Muscle layer of duodenum (tissue), 2 donors: ENCODE measurements around the gene GRB10.

ENCODE experiments used
- H3K27ac ChIP-seq: one replicate; pipeline ENCODE4 v1.7.0; 2013; ENCODE audit warnings: mild to moderate bottlenecking, low read length
- H3K27me3 ChIP-seq: one replicate; pipeline ENCODE4 v1.7.0; 2013; ENCODE audit warnings: low read depth, mild to moderate bottlenecking, control low read depth, low read length
- H3K36me3 ChIP-seq, 2 donors: one replicate each; pipeline ENCODE4 v1.7.0; 2013; ENCODE audit warnings: low read length in 2 of 2, control low read depth in 1 of 2, mild to moderate bottlenecking in 1 of 2; ENCODE audit not compliant: insufficient read depth in 2 of 2, control insufficient read depth in 1 of 2
- H3K4me1 ChIP-seq, 2 donors: one replicate each; pipeline ENCODE4 v1.7.0; 2013; ENCODE audit warnings: low read length in 2 of 2, mild to moderate bottlenecking in 2 of 2, control low read depth in 1 of 2, moderate library complexity in 1 of 2; ENCODE audit not compliant: insufficient read depth in 2 of 2, control insufficient read depth in 1 of 2
- H3K4me3 ChIP-seq, 2 donors: one replicate each; pipeline ENCODE4 v1.7.0; 2013; ENCODE audit warnings: low read length in 2 of 2, low read depth in 1 of 2, mild to moderate bottlenecking in 1 of 2
- H3K9me3 ChIP-seq, 2 donors: one replicate each; pipeline ENCODE4 v1.7.0; 2013; ENCODE audit warnings: low read length in 2 of 2, control low read depth in 1 of 2, mild to moderate bottlenecking in 1 of 2; ENCODE audit not compliant: control insufficient read depth in 1 of 2
- donor health status: healthy.

GRB10 gene

GRCh38 chr7:50684713-50685075 is 98.0 kb downstream of the GRB10 start:
- peak overlapping the region; percentile 41 for H3K27ac ChIP-seq
- H3K9me3 ChIP-seq = no peaks in the 10 kb centered on the region
- H3K4me1 ChIP-seq = peaks cover 22 to 45% of the 10 kb centered on the region in 2 donors
- H3K36me3 ChIP-seq = no peaks in the 10 kb centered on the region
- H3K4me3 ChIP-seq = peak overlapping the region in 1 of 2 donors; percentile 22
- H3K27me3 ChIP-seq = no peaks in the 10 kb centered on the region

GRCh38 chr7:50684011-50684712 is 98.5 kb downstream of the GRB10 start:
- Histone ChIP-seq H3K4me3 (no peak overlapping the region), H3K9me3 (no peaks in the 10 kb centered on the region), H3K27ac (peak overlapping the region; percentile 41), H3K27me3 (no peaks in the 10 kb centered on the region), H3K36me3 (no peaks in the 10 kb centered on the region), H3K4me1 (peaks cover 22 to 51% of the 10 kb centered on the region in 2 donors)

GRCh38 chr7:50682573-50682972 is 100.1 kb downstream of the GRB10 start:
- no peak overlapping the region for H3K27ac ChIP-seq
- H3K27me3 ChIP-seq = no peaks in the 10 kb centered on the region
- H3K4me3 ChIP-seq = no peak overlapping the region
- H3K9me3 ChIP-seq = no peaks in the 10 kb centered on the region
- no peaks in the 10 kb centered on the region for H3K36me3 ChIP-seq
- peaks cover 22 to 55% of the 10 kb centered on the region in 2 donors for H3K4me1 ChIP-seq

GRCh38 chr7:50682079-50682478 is 100.6 kb downstream of the GRB10 start:
- H3K9me3 ChIP-seq = no peaks in the 10 kb centered on the region
- no peak overlapping the region for H3K4me3 ChIP-seq
- H3K36me3 ChIP-seq = no peaks in the 10 kb centered on the region
- H3K4me1 ChIP-seq = peaks cover 22 to 55% of the 10 kb centered on the region in 2 donors
- no peaks in the 10 kb centered on the region for H3K27me3 ChIP-seq
- no peak overlapping the region for H3K27ac ChIP-seq

- Histone ChIP-seq H3K36me3 (no peaks in the 10 kb centered on the region), H3K4me1 (peaks cover 24 to 58% of the 10 kb centered on the region in 2 donors), H3K9me3 (no peaks in the 10 kb centered on the region), H3K4me3 (no peak overlapping the region), H3K27ac (no peak overlapping the region), H3K27me3 (no peaks in the 10 kb centered on the region)
These were observed 101.2 kb downstream of the GRB10 start for GRCh38 chr7:50681432-50682045.

- peaks cover 19 to 68% of the 10 kb centered on the region in 2 donors for H3K4me1 ChIP-seq
- H3K36me3 ChIP-seq = peaks cover 0 to 1% of the 10 kb centered on the region in 2 donors
- H3K27ac ChIP-seq = no peak overlapping the region
- H3K27me3 ChIP-seq = no peaks in the 10 kb centered on the region
- H3K4me3 ChIP-seq = no peak overlapping the region
- H3K9me3 ChIP-seq = no peaks in the 10 kb centered on the region
These were observed 103.3 kb downstream of the GRB10 start for GRCh38 chr7:50679218-50680007.

GRCh38 chr7:50678586-50678985 is 104.1 kb downstream of the GRB10 start:
- Histone ChIP-seq H3K4me1 (peaks cover 18 to 66% of the 10 kb centered on the region in 2 donors), H3K27me3 (no peaks in the 10 kb centered on the region), H3K27ac (no peak overlapping the region), H3K4me3 (no peak overlapping the region), H3K9me3 (no peaks in the 10 kb centered on the region), H3K36me3 (peaks cover 4 to 10% of the 10 kb centered on the region in 2 donors)

GRCh38 chr7:50677638-50677996 is 105.1 kb downstream of the GRB10 start:
- Histone ChIP-seq H3K4me1 (peaks cover 18 to 66% of the 10 kb centered on the region in 2 donors), H3K27ac (no peak overlapping the region), H3K27me3 (no peaks in the 10 kb centered on the region), H3K4me3 (no peak overlapping the region), H3K36me3 (peaks cover 5 to 13% of the 10 kb centered on the region in 2 donors), H3K9me3 (no peaks in the 10 kb centered on the region)

- no peak overlapping the region for H3K4me3 ChIP-seq
- H3K36me3 ChIP-seq = peaks cover 5 to 13% of the 10 kb centered on the region in 2 donors
- H3K27me3 ChIP-seq = no peaks in the 10 kb centered on the region
- no peak overlapping the region for H3K27ac ChIP-seq
- H3K4me1 ChIP-seq = peaks cover 16 to 64% of the 10 kb centered on the region in 2 donors
- H3K9me3 ChIP-seq = no peaks in the 10 kb centered on the region
These were observed 105.7 kb downstream of the GRB10 start for GRCh38 chr7:50676740-50677637.

- H3K36me3 ChIP-seq = peaks cover 5 to 13% of the 10 kb centered on the region in 2 donors
- no peak overlapping the region for H3K27ac ChIP-seq
- H3K27me3 ChIP-seq = no peaks in the 10 kb centered on the region
- no peaks in the 10 kb centered on the region for H3K9me3 ChIP-seq
- H3K4me1 ChIP-seq = peaks cover 6 to 55% of the 10 kb centered on the region in 2 donors
- no peak overlapping the region for H3K4me3 ChIP-seq
These were observed 106.6 kb downstream of the GRB10 start for GRCh38 chr7:50676079-50676478.
